GM21367 (cell line): ENCODE data around the gene ATOX1.

ENCODE experiments used
- ATAC-seq: cut with Tn5 transposase; IDR thresholded peaks from one replicate; pipeline ENCODE4 v1.9.1; 2021; ENCODE audit not compliant: unreplicated experiment

Gene ATOX1

GRCh38 chr5:151770383-151771258 lies 12.2 kb upstream of the ATOX1 start:
- peak; percentile 21 for ATAC-seq

- ATAC-seq: no peak
Observed at GRCh38 chr5:151766975-151767374, 8.5 kb upstream of the ATOX1 start.

GRCh38 chr5:151764801-151765200 lies 6.4 kb upstream of the ATOX1 start:
- ATAC-seq: no peak

- no peak for ATAC-seq
Observed at GRCh38 chr5:151758141-151758429, 346 bp downstream of the ATOX1 start.

GRCh38 chr5:151757233-151758140 lies 944 bp downstream of the ATOX1 start:
- no peak for ATAC-seq

- no peak for ATAC-seq
Observed at GRCh38 chr5:151755383-151755782, 3.0 kb downstream of the ATOX1 start.

GRCh38 chr5:151751593-151751992 lies 6.8 kb downstream of the ATOX1 start:
- ATAC-seq: no peak

GRCh38 chr5:151751091-151751490 lies 7.3 kb downstream of the ATOX1 start:
- no peak for ATAC-seq

GRCh38 chr5:151750121-151750520 lies 8.3 kb downstream of the ATOX1 start:
- no peak for ATAC-seq

- peak; percentile 51 for ATAC-seq
Observed at GRCh38 chr5:151745071-151745705, 13.2 kb downstream of the ATOX1 start.

- ATAC-seq: no peak
Observed at GRCh38 chr5:151743530-151743929, 14.9 kb downstream of the ATOX1 start.

GRCh38 chr5:151742870-151743294 lies 15.5 kb downstream of the ATOX1 start:
- no peak for ATAC-seq

GRCh38 chr5:151741678-151742423 lies 16.6 kb downstream of the ATOX1 start:
- ATAC-seq: no peak

GRCh38 chr5:151740958-151741373 lies 17.5 kb downstream of the ATOX1 start:
- no peak for ATAC-seq

- ATAC-seq: peak; percentile 61
Observed at GRCh38 chr5:151740336-151740942, 18.0 kb downstream of the ATOX1 start.

GRCh38 chr5:151739939-151740335 lies 18.5 kb downstream of the ATOX1 start:
- no peak for ATAC-seq

GRCh38 chr5:151739395-151739794 lies 19.0 kb downstream of the ATOX1 start:
- ATAC-seq: no peak

GRCh38 chr5:151738125-151738848 lies 20.1 kb downstream of the ATOX1 start:
- ATAC-seq: no peak

GRCh38 chr5:151737431-151737830 lies 21.0 kb downstream of the ATOX1 start:
- ATAC-seq: no peak

- no peak for ATAC-seq
Observed at GRCh38 chr5:151735646-151736045, 22.8 kb downstream of the ATOX1 start.
